ENCODE measurements around the gene CEP131. TPM values are rescaled to one million over a fixed set of nuclear protein-coding genes. Genes with fewer than 3 reads are reported as not detected.
"Not testable (repeated sequence)": the region's sequence is repeated elsewhere in the genome, so short reads cannot be mapped to it uniquely, and the experiment has no call there.

The CEP131 gene
- total RNA-seq, 5 donors from 2014 or later (not counting 1 experiment from before 2014, with no cell fraction given), result 9.0 to 15.8 (median 11.2) TPM

GRCh38 chr17:81154961-81155360 is 67.8 kb downstream of the CEP131 start:
- ATAC-seq (replicated peaks in 1 of 4), result no peak
- no peak overlapping the region for H3K27ac ChIP-seq (ENCODE audit: low read length)
- ChIA-PET CTCF (no interaction called here), POLR2A (no interaction called here)
- DNase-seq, result no peak
- H3K4me3 ChIP-seq (ENCODE audit: control insufficient read depth in 1 of 2, extremely low read depth in 1 of 2, low read length in 1 of 2), result no peak overlapping the region
- Mint-ChIP-seq H3K27me3 (peaks cover 2 to 3% of the 10 kb centered on the region in 2 donors), H3K36me3 (no peaks in the 10 kb centered on the region), H3K4me1 (peaks cover 0 to 9% (median 0%) of the 10 kb centered on the region in 3 donors), H3K27ac (no peak overlapping the region), H3K9me3 (no peaks in the 10 kb centered on the region), H3K4me3 (no peak overlapping the region)
- H3K9me3 ChIP-seq, result no peaks in the 10 kb centered on the region
- WGBS (ENCODE audit: insufficient coverage), result 96% methylated on average over 13 of the region's 18 CpGs
- peaks cover 0 to 19% of the 10 kb centered on the region in 2 experiments for H3K27me3 ChIP-seq (replicated peaks in 1 of 2; ENCODE audit: control insufficient read depth in 2 of 2, extremely low read depth in 1 of 2, insufficient read depth in 2 of 2, low read length in 1 of 2)
- H3K4me1 ChIP-seq (ENCODE audit: control insufficient read depth in 1 of 2, extremely low read depth in 1 of 2, insufficient read depth in 2 of 2, low read length in 2 of 2), result peaks cover 0 to 2% of the 10 kb centered on the region in 2 experiments
- no peaks in the 10 kb centered on the region for H3K36me3 ChIP-seq (ENCODE audit: control insufficient read depth in 2 of 2, extremely low read depth in 1 of 2, insufficient read depth in 1 of 2, low read length in 1 of 2)

- H3K4me3 Mint-ChIP-seq; H3K4me1 Mint-ChIP-seq; H3K27ac ChIP-seq (ENCODE audit: low read length); H3K36me3 Mint-ChIP-seq; DNase-seq; H3K36me3 ChIP-seq (ENCODE audit: control insufficient read depth in 2 of 2, extremely low read depth in 1 of 2, insufficient read depth in 1 of 2, low read length in 1 of 2); H3K9me3 ChIP-seq; H3K27ac Mint-ChIP-seq; CTCF ChIA-PET; ATAC-seq (replicated peaks in 1 of 4); H3K27me3 Mint-ChIP-seq; H3K4me3 ChIP-seq (ENCODE audit: control insufficient read depth in 1 of 2, extremely low read depth in 1 of 2, low read length in 1 of 2); H3K9me3 Mint-ChIP-seq; POLR2A ChIA-PET; H3K4me1 ChIP-seq (ENCODE audit: control insufficient read depth in 1 of 2, extremely low read depth in 1 of 2, insufficient read depth in 2 of 2, low read length in 2 of 2): not testable (repeated sequence)
- no CpG with 5 or more reads among the region's 9 CpGs for WGBS (ENCODE audit: insufficient coverage)
- peaks cover 0 to 22% of the 10 kb centered on the region in 2 experiments for H3K27me3 ChIP-seq (replicated peaks in 1 of 2; ENCODE audit: control insufficient read depth in 2 of 2, extremely low read depth in 1 of 2, insufficient read depth in 2 of 2, low read length in 1 of 2)
Observed at GRCh38 chr17:81154016-81154415, 68.7 kb downstream of the CEP131 start.

GRCh38 chr17:81153340-81153803 is 69.4 kb downstream of the CEP131 start:
- H3K27ac ChIP-seq (ENCODE audit: low read length), result peak overlapping the region; percentile 12
- ATAC-seq (replicated peaks in 1 of 4) (peak in 1 of 4 experiments; percentile 23), DNase-seq (peak in 2 of 35 experiments; percentile 4 to 32)
- CTCF ChIA-PET, result no interaction called here
- Mint-ChIP-seq H3K36me3 (no peaks in the 10 kb centered on the region), H3K9me3 (no peaks in the 10 kb centered on the region), H3K4me1 (peaks cover 0 to 8% (median 0%) of the 10 kb centered on the region in 3 donors), H3K4me3 (no peak overlapping the region), H3K27me3 (peaks cover 0 to 4% of the 10 kb centered on the region in 2 donors), H3K27ac (peak overlapping the region in 1 of 2 donors; percentile 73)
- H3K4me1 ChIP-seq (ENCODE audit: control insufficient read depth in 1 of 2, extremely low read depth in 1 of 2, insufficient read depth in 2 of 2, low read length in 2 of 2), result no peaks in the 10 kb centered on the region
- no peaks in the 10 kb centered on the region for H3K36me3 ChIP-seq (ENCODE audit: control insufficient read depth in 2 of 2, extremely low read depth in 1 of 2, insufficient read depth in 1 of 2, low read length in 1 of 2)
- H3K9me3 ChIP-seq, result no peaks in the 10 kb centered on the region
- POLR2A ChIA-PET, result no interaction called here
- no peak overlapping the region for H3K4me3 ChIP-seq (ENCODE audit: control insufficient read depth in 1 of 2, extremely low read depth in 1 of 2, low read length in 1 of 2)
- WGBS (ENCODE audit: insufficient coverage), result 71% methylated on average over 7 of the region's 17 CpGs
- peaks cover 0 to 27% of the 10 kb centered on the region in 2 experiments for H3K27me3 ChIP-seq (replicated peaks in 1 of 2; ENCODE audit: control insufficient read depth in 2 of 2, extremely low read depth in 1 of 2, insufficient read depth in 2 of 2, low read length in 1 of 2)

GRCh38 chr17:81152288-81152828 is 70.4 kb downstream of the CEP131 start:
- H3K4me3 ChIP-seq (ENCODE audit: control insufficient read depth in 1 of 2, extremely low read depth in 1 of 2, low read length in 1 of 2), result no peak overlapping the region
- POLR2A ChIA-PET, result no interaction called here
- H3K4me1 ChIP-seq (ENCODE audit: control insufficient read depth in 1 of 2, extremely low read depth in 1 of 2, insufficient read depth in 2 of 2, low read length in 2 of 2), result no peaks in the 10 kb centered on the region
- no peak overlapping the region for H3K27ac ChIP-seq (ENCODE audit: low read length)
- DNase-seq (no peak), ATAC-seq (replicated peaks in 1 of 4) (no peak)
- Mint-ChIP-seq H3K27me3 (peaks cover 0 to 4% of the 10 kb centered on the region in 2 donors), H3K4me1 (peaks cover 0 to 8% (median 0%) of the 10 kb centered on the region in 3 donors), H3K36me3 (no peaks in the 10 kb centered on the region), H3K4me3 (no peak overlapping the region), H3K9me3 (no peaks in the 10 kb centered on the region), H3K27ac (no peak overlapping the region)
- WGBS (ENCODE audit: insufficient coverage), result no CpG with 5 or more reads among the region's 8 CpGs
- CTCF ChIA-PET, result no interaction called here
- no peaks in the 10 kb centered on the region for H3K36me3 ChIP-seq (ENCODE audit: control insufficient read depth in 2 of 2, extremely low read depth in 1 of 2, insufficient read depth in 1 of 2, low read length in 1 of 2)
- H3K9me3 ChIP-seq, result no peaks in the 10 kb centered on the region
- H3K27me3 ChIP-seq (replicated peaks in 1 of 2; ENCODE audit: control insufficient read depth in 2 of 2, extremely low read depth in 1 of 2, insufficient read depth in 2 of 2, low read length in 1 of 2), result peaks cover 0 to 21% of the 10 kb centered on the region in 2 experiments

GRCh38 chr17:81151278-81151677 is 71.5 kb downstream of the CEP131 start:
- H3K36me3 ChIP-seq (ENCODE audit: control insufficient read depth in 2 of 2, extremely low read depth in 1 of 2, insufficient read depth in 1 of 2, low read length in 1 of 2), result no peaks in the 10 kb centered on the region
- Mint-ChIP-seq H3K4me1 (peaks cover 0 to 8% (median 0%) of the 10 kb centered on the region in 3 donors), H3K27ac (no peak overlapping the region), H3K27me3 (peaks cover 0 to 4% of the 10 kb centered on the region in 2 donors), H3K36me3 (no peaks in the 10 kb centered on the region), H3K4me3 (no peak overlapping the region), H3K9me3 (no peaks in the 10 kb centered on the region)
- 91% methylated on average over 10 of the region's 13 CpGs for WGBS (ENCODE audit: insufficient coverage)
- no peak for ATAC-seq (replicated peaks in 1 of 4)
- ChIA-PET CTCF (no interaction called here), POLR2A (no interaction called here)
- peaks cover 0 to 20% of the 10 kb centered on the region in 2 experiments for H3K27me3 ChIP-seq (replicated peaks in 1 of 2; ENCODE audit: control insufficient read depth in 2 of 2, extremely low read depth in 1 of 2, insufficient read depth in 2 of 2, low read length in 1 of 2)
- H3K27ac ChIP-seq (ENCODE audit: low read length), result no peak overlapping the region
- DNase-seq, result no peak
- H3K4me3 ChIP-seq (ENCODE audit: control insufficient read depth in 1 of 2, extremely low read depth in 1 of 2, low read length in 1 of 2), result no peak overlapping the region
- H3K9me3 ChIP-seq, result no peaks in the 10 kb centered on the region
- no peaks in the 10 kb centered on the region for H3K4me1 ChIP-seq (ENCODE audit: control insufficient read depth in 1 of 2, extremely low read depth in 1 of 2, insufficient read depth in 2 of 2, low read length in 2 of 2)

GRCh38 chr17:81150377-81151077 is 72.2 kb downstream of the CEP131 start:
- POLR2A ChIA-PET, result no interaction called here

More at GRCh38 chr17:81150377-81151077, 72.2 kb downstream of the CEP131 start:
- CTCF ChIA-PET, result no interaction called here
- Mint-ChIP-seq H3K4me1 (peaks cover 0 to 8% (median 0%) of the 10 kb centered on the region in 3 donors), H3K27me3 (peaks cover 0 to 4% of the 10 kb centered on the region in 2 donors), H3K27ac (no peak overlapping the region), H3K36me3 (no peaks in the 10 kb centered on the region), H3K4me3 (no peak overlapping the region), H3K9me3 (no peaks in the 10 kb centered on the region)
- DNase-seq (peak in 1 of 35 experiments; percentile 20), ATAC-seq (replicated peaks in 1 of 4) (no peak)
- WGBS (ENCODE audit: insufficient coverage), result 54% methylated on average over 8 of the region's 14 CpGs
- Histone ChIP-seq H3K27ac (ENCODE audit: low read length) (no peak overlapping the region), H3K27me3 (replicated peaks in 1 of 2; ENCODE audit: control insufficient read depth in 2 of 2, extremely low read depth in 1 of 2, insufficient read depth in 2 of 2, low read length in 1 of 2) (peaks cover 0 to 20% of the 10 kb centered on the region in 2 experiments), H3K9me3 (no peaks in the 10 kb centered on the region), H3K4me3 (ENCODE audit: control insufficient read depth in 1 of 2, extremely low read depth in 1 of 2, low read length in 1 of 2) (no peak overlapping the region), H3K4me1 (ENCODE audit: control insufficient read depth in 1 of 2, extremely low read depth in 1 of 2, insufficient read depth in 2 of 2, low read length in 2 of 2) (no peaks in the 10 kb centered on the region), H3K36me3 (ENCODE audit: control insufficient read depth in 2 of 2, extremely low read depth in 1 of 2, insufficient read depth in 1 of 2, low read length in 1 of 2) (no peaks in the 10 kb centered on the region)
